Camera-type eye (tissue), 1 donor: ENCODE data around the gene FAM50B. TPM values are rescaled to one million over a fixed set of nuclear protein-coding genes. Genes with fewer than 3 reads are reported as not detected.

Source experiments
- total RNA-seq: library from RNA; depleted of rRNA; stranded (reverse); fragments of >200 nt; gene quantifications from one replicate; pipeline ENCODE4 v1.2.3, GENCODE V29; 2014

The FAM50B gene, protein sequence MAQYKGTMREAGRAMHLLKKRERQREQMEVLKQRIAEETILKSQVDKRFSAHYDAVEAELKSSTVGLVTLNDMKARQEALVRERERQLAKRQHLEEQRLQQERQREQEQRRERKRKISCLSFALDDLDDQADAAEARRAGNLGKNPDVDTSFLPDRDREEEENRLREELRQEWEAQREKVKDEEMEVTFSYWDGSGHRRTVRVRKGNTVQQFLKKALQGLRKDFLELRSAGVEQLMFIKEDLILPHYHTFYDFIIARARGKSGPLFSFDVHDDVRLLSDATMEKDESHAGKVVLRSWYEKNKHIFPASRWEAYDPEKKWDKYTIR
- 14.1 TPM for total RNA-seq

DNA sequence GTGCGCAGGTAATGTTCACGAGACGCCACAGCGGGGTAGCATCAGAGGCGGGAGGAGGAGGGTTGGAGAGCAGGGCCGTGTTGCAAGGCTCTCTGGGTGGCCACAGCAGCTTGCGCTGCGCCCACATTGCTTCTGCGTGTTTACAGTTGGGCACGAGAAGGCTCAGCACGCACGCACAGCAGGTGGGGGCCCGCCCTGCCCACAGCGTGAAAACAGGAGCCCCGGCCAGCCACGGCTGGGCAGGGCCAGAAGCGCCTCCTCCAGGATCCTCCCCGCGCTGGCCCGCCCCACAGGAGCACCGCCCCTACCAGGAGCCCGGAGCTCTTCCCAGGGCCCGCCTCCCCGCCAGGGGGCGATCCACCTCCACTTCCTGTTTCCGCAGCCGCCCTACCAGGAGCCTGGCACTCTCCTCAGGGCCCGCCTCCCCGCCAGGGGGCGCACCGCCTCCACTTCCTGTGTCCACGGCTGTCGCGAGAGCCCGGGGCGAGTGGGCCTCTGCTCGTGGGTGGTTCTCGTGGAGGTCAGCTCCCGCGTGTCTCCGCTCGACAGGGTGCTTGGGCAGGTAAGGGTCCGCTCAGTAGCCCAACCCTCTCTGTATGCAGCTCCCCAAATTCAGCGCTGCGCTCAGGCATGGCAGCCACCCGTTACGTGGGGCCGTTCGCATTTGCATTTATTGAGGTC is at the start of gene FAM50B:
FAM50B (plus strand) TSS at position 449 of the 681 bp plus-strand sequence. CDS start 439 bp downstream, outside the sequence.

Other genes starting within 250 kb of the FAM50B start
- 22.0 TPM for gene PXDC1, start 97.7 kb upstream of the FAM50B start, total RNA-seq
- not detected for gene FAM217A, start 229.8 kb downstream of the FAM50B start, total RNA-seq